Stromal cell of bone marrow (primary cell): ENCODE data around the gene HSD17B3.
A peak's percentile ranks its signal among the peaks of the same experiment; 100 is the strongest.
"Not testable (repeated sequence)": the region's sequence is repeated elsewhere in the genome, so short reads cannot be mapped to it uniquely, and the experiment has no call there.

Experiments
- DNase-seq: peaks from one replicate; pipeline ENCODE4 v3.0.0-alpha.2; 2012; ENCODE audit warnings: low read depth

HSD17B3 gene

GRCh38 chr9:96302021-96302420 lies at the start of gene HSD17B3:
TSS of gene HSD17B3 (minus strand) at chr9:96302176. CDS start at chr9:96302104, 72 bp downstream.
- DNase-seq, result no peak

GRCh38 chr9:96350866-96351265 lies 48.9 kb upstream of the HSD17B3 start:
- DNase-seq, result no peak

GRCh38 chr9:96348261-96348660 lies 46.3 kb upstream of the HSD17B3 start:
- DNase-seq, result no peak

GRCh38 chr9:96345551-96345950 lies 43.6 kb upstream of the HSD17B3 start:
- DNase-seq, result no peak

GRCh38 chr9:96344458-96345180 lies 42.6 kb upstream of the HSD17B3 start:
- DNase-seq, result peak; percentile 91

GRCh38 chr9:96343515-96344360 lies 41.8 kb upstream of the HSD17B3 start:
- no peak for DNase-seq

- no peak for DNase-seq
Observed at GRCh38 chr9:96342571-96343245, 40.7 kb upstream of the HSD17B3 start.

- no peak for DNase-seq
Observed at GRCh38 chr9:96340707-96341106, 38.7 kb upstream of the HSD17B3 start.

- no peak for DNase-seq
Observed at GRCh38 chr9:96338299-96338698, 36.3 kb upstream of the HSD17B3 start.

GRCh38 chr9:96333958-96334357 lies 32.0 kb upstream of the HSD17B3 start:
- no peak for DNase-seq

- no peak for DNase-seq
Observed at GRCh38 chr9:96331236-96331947, 29.4 kb upstream of the HSD17B3 start.

GRCh38 chr9:96327694-96328352 lies 25.8 kb upstream of the HSD17B3 start:
- peak; percentile 52 for DNase-seq

GRCh38 chr9:96323169-96323568 lies 21.2 kb upstream of the HSD17B3 start:
- no peak for DNase-seq

GRCh38 chr9:96322736-96323135 lies 20.8 kb upstream of the HSD17B3 start:
- not testable (repeated sequence) for DNase-seq

- not testable (repeated sequence) for DNase-seq
Observed at GRCh38 chr9:96322210-96322609, 20.2 kb upstream of the HSD17B3 start.

GRCh38 chr9:96321515-96321914 lies 19.5 kb upstream of the HSD17B3 start:
- no peak for DNase-seq

- no peak for DNase-seq
Observed at GRCh38 chr9:96320749-96321280, 18.8 kb upstream of the HSD17B3 start.

- no peak for DNase-seq
Observed at GRCh38 chr9:96318921-96319565, 17.1 kb upstream of the HSD17B3 start.

GRCh38 chr9:96317335-96317980 lies 15.5 kb upstream of the HSD17B3 start:
- peak; percentile 43 for DNase-seq

GRCh38 chr9:96309850-96310249 lies 7.9 kb upstream of the HSD17B3 start:
- DNase-seq, result no peak
